HEK293 (cell line): ENCODE data around the gene HOXC5.

ENCODE experiments used
- CTCF ChIP-seq: fragments of 450-650 bp; formaldehyde crosslinking; IDR thresholded peaks from 2 replicates; pipeline ENCODE4 v1.5.1; 2016; ENCODE audit warnings: missing biosample characterization, missing genetic modification characterization
- FEZF1 ChIP-seq: fragments of 450-650 bp; formaldehyde crosslinking; IDR thresholded peaks from 2 replicates; pipeline ENCODE4 v1.5.1; 2016; ENCODE audit warnings: missing biosample characterization, missing genetic modification characterization
- TCF7L2 ChIP-seq: IDR thresholded peaks from 2 replicates; pipeline ENCODE4 v1.6.1; 2011; ENCODE audit warnings: low read depth, mild to moderate bottlenecking, inconsistent platforms, low read length, moderate library complexity, borderline replicate concordance
- ZBTB49 ChIP-seq: fragments of 450-650 bp; formaldehyde crosslinking; IDR thresholded peaks from 2 replicates; pipeline ENCODE4 v1.5.1; 2016; ENCODE audit warnings: missing biosample characterization, missing genetic modification characterization, low read depth
- ZFP3 ChIP-seq: fragments of 450-650 bp; formaldehyde crosslinking; IDR thresholded peaks from 2 replicates; pipeline ENCODE4 v1.5.1; 2016; ENCODE audit warnings: low read depth, missing biosample characterization, missing genetic modification characterization
- ZNF112 ChIP-seq: fragments of 450-650 bp; formaldehyde crosslinking; IDR thresholded peaks from 2 replicates; pipeline ENCODE4 v1.5.0; 2017; ENCODE audit warnings: missing biosample characterization, missing genetic modification characterization
- ZNF133 ChIP-seq: fragments of 450-650 bp; formaldehyde crosslinking; IDR thresholded peaks from 2 replicates; pipeline ENCODE4 v1.5.1; 2016; ENCODE audit warnings: missing biosample characterization, missing genetic modification characterization
- ZNF394 ChIP-seq: fragments of 450-650 bp; formaldehyde crosslinking; IDR thresholded peaks from 2 replicates; pipeline ENCODE4 v1.5.1; 2016; ENCODE audit warnings: missing biosample characterization, missing genetic modification characterization, mild to moderate bottlenecking, moderate library complexity, borderline replicate concordance
- ZNF449 ChIP-seq: fragments of 450-650 bp; formaldehyde crosslinking; IDR thresholded peaks from 2 replicates; pipeline ENCODE4 v1.5.1; 2017; ENCODE audit warnings: missing biosample characterization, mild to moderate bottlenecking, missing genetic modification characterization, moderate library complexity
- ZNF529 ChIP-seq: fragments of 450-650 bp; formaldehyde crosslinking; IDR thresholded peaks from 2 replicates; pipeline ENCODE4 v1.5.1; 2017; ENCODE audit warnings: missing genetic modification characterization, missing biosample characterization; ENCODE audit not compliant: insufficient replicate concordance
- ZNF76 ChIP-seq: fragments of 450-650 bp; formaldehyde crosslinking; IDR thresholded peaks from 2 replicates; pipeline ENCODE4; 2016; ENCODE audit warnings: low read depth, missing biosample characterization, missing genetic modification characterization, borderline replicate concordance

- TF ChIP-seq TCF7L2: no peak
- 0 out of 2 replicates have a peak, but pooled peaks have one; percentile 8 for TF ChIP-seq CTCF
- no peak for TF ChIP-seq ZNF133 (tag by site-specific recombination)
- no peak for TF ChIP-seq ZNF112 (tag by site-specific recombination)
- TF ChIP-seq ZNF394 (tag by site-specific recombination): peak; percentile 24; the same call in 1 of the 2 replicates
- 0 out of 2 replicates have a peak, but pooled peaks have one; percentile 32 for TF ChIP-seq ZNF449 (tag by site-specific recombination)
- peak; percentile 96 for TF ChIP-seq FEZF1 (tag by site-specific recombination)
- TF ChIP-seq ZBTB49 (tag by site-specific recombination): no peak
- no peak for TF ChIP-seq ZNF76 (tag by site-specific recombination)
- TF ChIP-seq ZFP3 (tag by site-specific recombination): no peak
- no peak for TF ChIP-seq ZNF529 (tag by site-specific recombination)
These were observed 4.8 kb downstream of the HOXC5 start for GRCh38 chr12:54037360-54038283.
